ENCODE measurements around the gene SNAPC2. TPM values are rescaled to one million over a fixed set of nuclear protein-coding genes. Genes with fewer than 3 reads are reported as not detected.

Gene SNAPC2
- total RNA-seq, 1 donor from 2014 or later, result 32.0 TPM

DNA sequence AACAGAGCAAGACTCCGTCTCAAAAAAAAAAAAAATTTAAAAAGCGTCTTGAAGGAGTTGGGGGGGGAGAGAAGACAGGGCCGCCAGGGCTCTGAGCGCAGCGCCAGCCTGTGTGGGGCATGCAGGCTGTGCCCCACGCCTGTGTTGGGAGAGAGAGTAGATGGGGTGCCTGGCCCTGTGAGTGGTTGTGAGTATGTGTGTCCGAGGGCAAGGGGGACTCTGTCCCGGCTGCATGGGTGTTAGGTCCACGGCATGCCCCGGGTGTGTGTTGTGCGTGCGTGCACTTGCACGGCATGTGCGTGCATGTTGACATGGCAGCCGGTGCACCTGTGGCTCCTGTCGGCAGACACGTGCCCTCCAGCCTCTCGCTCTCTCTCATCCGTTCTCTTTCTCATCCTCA, 13.0 kb upstream of the SNAPC2 start:
- Histone ChIP-seq H3K36me3 (ENCODE audit: control insufficient read depth, insufficient read depth, low read length) (peaks cover under 1% of the 10 kb centered on the region), H3K4me3 (ENCODE audit: low read depth, low read length) (no peak overlapping the region), H3K27me3 (ENCODE audit: control insufficient read depth, insufficient read depth, low read length) (no peaks in the 10 kb centered on the region)
- TF ChIP-seq, protein P1, sequence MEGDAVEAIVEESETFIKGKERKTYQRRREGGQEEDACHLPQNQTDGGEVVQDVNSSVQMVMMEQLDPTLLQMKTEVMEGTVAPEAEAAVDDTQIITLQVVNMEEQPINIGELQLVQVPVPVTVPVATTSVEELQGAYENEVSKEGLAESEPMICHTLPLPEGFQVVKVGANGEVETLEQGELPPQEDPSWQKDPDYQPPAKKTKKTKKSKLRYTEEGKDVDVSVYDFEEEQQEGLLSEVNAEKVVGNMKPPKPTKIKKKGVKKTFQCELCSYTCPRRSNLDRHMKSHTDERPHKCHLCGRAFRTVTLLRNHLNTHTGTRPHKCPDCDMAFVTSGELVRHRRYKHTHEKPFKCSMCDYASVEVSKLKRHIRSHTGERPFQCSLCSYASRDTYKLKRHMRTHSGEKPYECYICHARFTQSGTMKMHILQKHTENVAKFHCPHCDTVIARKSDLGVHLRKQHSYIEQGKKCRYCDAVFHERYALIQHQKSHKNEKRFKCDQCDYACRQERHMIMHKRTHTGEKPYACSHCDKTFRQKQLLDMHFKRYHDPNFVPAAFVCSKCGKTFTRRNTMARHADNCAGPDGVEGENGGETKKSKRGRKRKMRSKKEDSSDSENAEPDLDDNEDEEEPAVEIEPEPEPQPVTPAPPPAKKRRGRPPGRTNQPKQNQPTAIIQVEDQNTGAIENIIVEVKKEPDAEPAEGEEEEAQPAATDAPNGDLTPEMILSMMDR (IDR thresholded peaks at IDR 0.05; ENCODE audit: insufficient read depth, low read length, poor library complexity, severe bottlenecking), result no peak
- DNase-seq (ENCODE audit: low read depth), result no peak

DNA sequence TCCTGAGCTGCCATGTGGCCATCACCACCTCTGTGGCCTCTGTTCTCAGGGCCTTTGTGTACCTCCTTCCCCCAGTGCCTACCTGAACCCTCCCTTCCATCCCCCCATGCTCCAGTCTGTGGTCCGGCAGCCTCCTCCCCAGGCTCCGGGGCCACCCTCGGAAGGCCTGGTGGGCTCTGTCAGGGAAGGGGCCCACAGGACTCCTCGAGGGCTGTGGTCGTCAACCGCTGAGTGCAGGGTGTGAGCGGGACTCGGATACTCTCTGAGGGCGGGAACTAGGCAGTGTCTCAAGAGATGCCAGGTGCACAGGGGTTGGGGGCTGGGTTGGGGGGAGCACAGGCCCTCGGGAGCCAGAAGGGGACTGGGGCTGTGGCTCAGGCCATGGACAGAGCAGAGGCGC, 12.6 kb upstream of the SNAPC2 start:
- TF ChIP-seq, protein P1 (IDR thresholded peaks at IDR 0.05; ENCODE audit: insufficient read depth, low read length, poor library complexity, severe bottlenecking), result no peak

DNA sequence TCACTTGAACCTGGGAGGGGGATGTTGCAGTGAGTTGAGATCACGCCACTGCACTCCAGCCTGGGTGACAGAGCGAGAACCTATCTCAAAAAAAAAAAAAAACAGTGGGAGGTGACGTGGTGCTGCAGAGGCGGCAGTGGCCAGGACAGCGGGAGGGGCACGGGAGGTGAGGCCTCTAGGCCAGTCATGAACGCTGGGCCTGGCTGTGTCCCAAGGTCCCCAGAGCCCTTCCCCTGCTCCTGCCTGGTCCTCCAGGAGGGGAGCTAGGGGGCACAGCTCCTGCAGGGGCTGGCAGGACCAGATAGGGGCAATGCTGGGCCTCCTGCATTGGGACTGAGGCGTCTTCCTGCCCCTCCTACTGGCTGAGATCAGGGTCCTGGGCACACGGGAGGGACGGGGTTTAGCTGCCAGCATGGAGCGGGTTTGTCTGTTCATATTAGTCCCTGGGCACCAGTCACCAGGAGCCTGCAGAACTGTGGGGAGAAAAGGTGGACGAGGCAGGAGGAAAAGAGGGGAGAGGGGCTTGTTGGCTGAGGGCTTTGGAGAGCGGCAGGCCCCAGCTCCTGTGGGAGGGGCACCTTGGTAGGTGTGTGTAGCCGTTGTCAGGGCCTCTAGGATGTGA, 11.9 kb upstream of the SNAPC2 start:
- H3K27me3 ChIP-seq (ENCODE audit: control insufficient read depth, insufficient read depth, low read length), result no peaks in the 10 kb centered on the region
- no peak overlapping the region for H3K4me3 ChIP-seq (ENCODE audit: low read depth, low read length)
- no peak for DNase-seq (ENCODE audit: low read depth)
- TF ChIP-seq, protein P1 (IDR thresholded peaks at IDR 0.05; ENCODE audit: insufficient read depth, low read length, poor library complexity, severe bottlenecking), result no peak
- no peaks in the 10 kb centered on the region for H3K36me3 ChIP-seq (ENCODE audit: control insufficient read depth, insufficient read depth, low read length)

More for the DNA sequence above, 12.6 kb upstream of the SNAPC2 start:
- no peaks in the 10 kb centered on the region for H3K36me3 ChIP-seq (ENCODE audit: control insufficient read depth, insufficient read depth, low read length)
- DNase-seq (ENCODE audit: low read depth), result no peak
- H3K27me3 ChIP-seq (ENCODE audit: control insufficient read depth, insufficient read depth, low read length), result no peaks in the 10 kb centered on the region
- no peak overlapping the region for H3K4me3 ChIP-seq (ENCODE audit: low read depth, low read length)

DNA sequence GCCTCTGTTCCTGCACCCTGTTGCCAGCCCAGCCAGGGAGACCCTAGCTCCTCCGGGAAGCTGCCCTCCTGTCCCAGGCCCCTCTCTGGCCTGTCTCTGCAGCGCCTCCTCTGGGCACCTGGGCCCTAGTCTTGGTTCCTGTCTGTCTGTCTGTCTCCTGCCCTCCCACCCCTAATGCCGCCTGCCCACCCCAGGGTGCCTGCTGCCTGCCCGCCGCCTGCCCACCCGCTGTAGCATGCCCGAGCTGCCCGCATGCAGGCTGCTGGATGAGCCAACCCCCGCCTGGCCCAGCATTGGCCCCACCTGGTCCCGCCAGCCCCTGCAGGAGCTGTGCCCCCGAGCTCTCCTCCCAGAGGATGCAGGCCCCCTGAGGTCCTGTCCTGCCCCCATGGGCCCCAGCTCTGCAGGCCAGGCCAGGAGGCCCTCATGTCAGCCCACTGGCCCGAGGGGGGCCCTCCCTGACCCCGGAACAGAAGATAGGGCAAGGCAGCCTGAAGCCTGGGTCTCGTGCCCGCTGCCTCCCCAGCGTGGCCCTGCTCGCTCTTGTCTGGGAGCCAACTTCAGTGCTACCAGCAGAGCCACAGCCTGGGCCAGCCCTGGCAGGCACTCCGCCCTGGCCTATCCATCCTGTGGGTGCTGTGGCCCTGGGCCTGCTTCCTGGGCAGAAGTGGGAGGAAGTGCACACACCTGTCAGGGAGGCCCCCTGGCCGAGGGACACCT, 11.2 kb upstream of the SNAPC2 start:
- TF ChIP-seq, protein P1 (IDR thresholded peaks at IDR 0.05; ENCODE audit: insufficient read depth, low read length, poor library complexity, severe bottlenecking), result no peak
- no peak overlapping the region for H3K4me3 ChIP-seq (ENCODE audit: low read depth, low read length)
- H3K27me3 ChIP-seq (ENCODE audit: control insufficient read depth, insufficient read depth, low read length), result no peaks in the 10 kb centered on the region
- no peak for DNase-seq (ENCODE audit: low read depth)
- no peaks in the 10 kb centered on the region for H3K36me3 ChIP-seq (ENCODE audit: control insufficient read depth, insufficient read depth, low read length)

DNA sequence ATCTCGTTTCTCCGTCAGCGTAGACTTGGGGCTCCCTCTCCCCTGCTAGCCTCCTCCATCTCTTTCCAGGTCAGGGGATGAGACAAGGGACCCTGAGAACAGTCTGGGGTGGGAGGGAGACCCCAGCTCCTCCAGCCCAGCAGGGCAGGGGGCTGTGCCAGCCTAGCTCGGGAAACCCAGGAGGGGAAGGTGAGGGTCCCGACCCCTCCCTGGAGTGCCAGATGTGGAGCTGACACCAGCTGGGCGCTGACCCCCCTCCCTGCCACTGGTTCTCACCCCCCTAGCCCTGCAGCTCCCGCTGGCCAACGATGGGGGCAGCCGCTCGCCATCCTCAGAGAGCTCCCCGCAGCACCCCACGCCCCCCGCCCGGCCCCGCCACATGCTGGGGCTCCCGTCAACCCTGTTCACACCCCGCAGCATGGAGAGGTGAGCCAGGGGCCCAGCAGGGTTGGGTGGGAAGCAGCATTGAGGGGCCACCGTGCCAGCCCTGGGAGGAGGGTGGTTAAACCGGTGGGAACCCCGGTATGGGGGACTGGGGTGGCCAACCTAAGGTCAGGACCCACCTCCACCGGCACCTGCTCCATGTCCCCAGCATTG, 10.6 kb upstream of the SNAPC2 start:
- DNase-seq (ENCODE audit: low read depth), result no peak
- Histone ChIP-seq H3K27me3 (ENCODE audit: control insufficient read depth, insufficient read depth, low read length) (peaks cover 2% of the 10 kb centered on the region), H3K36me3 (ENCODE audit: control insufficient read depth, insufficient read depth, low read length) (no peaks in the 10 kb centered on the region), H3K4me3 (ENCODE audit: low read depth, low read length) (no peak overlapping the region)
- TF ChIP-seq, protein P1 (IDR thresholded peaks at IDR 0.05; ENCODE audit: insufficient read depth, low read length, poor library complexity, severe bottlenecking), result no peak

All from kidney epithelial cell (primary cell).